ENCODE results near the gene PRR14.
"Not testable (repeated sequence)": the region's sequence is repeated elsewhere in the genome, so short reads cannot be mapped to it uniquely, and the experiment has no call there.

The PRR14 gene

DNA sequence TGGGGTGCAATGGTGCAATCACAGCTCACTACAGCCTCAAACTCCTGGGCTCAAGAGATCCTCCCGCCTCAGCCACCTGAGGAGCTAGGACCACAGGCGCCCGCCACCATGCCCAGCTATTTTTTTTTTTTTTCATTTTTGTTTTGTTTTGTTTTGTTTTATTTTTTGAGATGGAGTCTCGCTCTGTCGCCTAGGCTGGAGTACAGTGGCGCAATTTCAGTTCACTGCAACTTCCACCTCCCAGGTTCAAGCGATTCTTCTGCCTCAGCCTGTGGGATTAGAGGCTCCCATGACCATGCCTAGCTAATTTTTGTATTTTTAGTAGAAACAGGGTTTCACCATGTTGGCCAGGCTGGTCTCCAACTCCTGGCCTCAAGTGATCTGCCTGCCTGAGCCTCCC is 18.3 kb upstream of the PRR14 start:
- not testable (repeated sequence) for DNase-seq (ENCODE audit: low read depth)

DNA sequence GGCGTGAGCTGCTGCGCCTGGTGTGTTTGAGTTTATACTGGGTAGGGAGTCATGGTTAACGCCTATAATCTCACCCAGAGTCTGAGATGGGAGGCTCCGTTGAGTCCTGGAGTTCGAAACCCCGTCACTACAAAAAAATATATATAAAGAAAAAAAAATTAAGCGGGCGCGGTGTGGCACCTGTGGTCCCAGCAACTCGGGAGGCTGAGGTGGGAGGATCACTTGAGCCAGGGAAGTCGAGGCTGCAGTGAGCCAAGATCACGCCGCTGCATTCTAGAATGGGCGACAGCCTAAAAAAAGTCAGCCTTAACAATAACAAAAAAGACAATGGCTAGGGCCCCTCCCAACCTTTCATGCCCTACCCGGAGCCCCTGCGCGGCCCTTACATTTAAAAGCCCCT is 17.2 kb upstream of the PRR14 start:
- DNase-seq (ENCODE audit: low read depth) = no peak

DNA sequence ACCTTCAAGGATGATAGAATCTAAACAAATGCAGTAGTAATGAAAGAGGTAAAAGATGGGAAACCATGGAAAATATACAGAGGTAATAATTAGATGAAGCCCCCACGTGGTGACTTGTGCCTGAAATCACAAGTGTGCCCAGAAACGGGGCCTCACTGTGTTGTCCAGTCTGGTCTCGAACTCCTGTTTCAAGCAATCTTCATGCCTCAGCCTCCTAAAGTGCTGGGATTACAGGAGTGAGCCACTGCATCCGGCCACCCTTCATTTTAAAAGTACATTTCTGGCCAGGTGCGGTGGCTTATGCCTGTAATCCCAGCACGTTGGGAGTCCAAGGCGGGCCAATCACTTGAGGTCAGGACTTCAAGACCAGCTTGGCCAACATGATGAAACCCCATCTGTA is 14.2 kb upstream of the PRR14 start:
- DNase-seq (ENCODE audit: low read depth) = no peak

DNA sequence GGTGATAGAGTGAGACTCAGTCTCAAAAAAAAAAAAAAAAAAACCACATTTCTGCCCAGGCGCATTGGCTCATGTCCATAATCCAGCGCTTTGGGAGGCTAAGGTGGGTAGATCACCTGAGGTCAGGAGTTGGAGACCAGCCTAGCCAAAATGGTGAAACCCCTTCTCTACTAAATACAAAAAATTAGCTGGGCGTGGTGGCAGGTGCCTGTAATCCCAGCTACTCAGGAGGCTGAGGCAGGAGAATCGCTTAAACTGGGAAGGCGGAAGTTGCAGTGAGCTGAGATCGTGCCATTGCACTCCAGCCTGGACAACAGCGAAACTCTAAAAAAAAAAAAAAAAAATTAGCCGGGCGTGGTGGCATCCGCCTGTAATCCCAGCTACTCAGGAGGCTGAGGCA is 13.6 kb upstream of the PRR14 start:
- DNase-seq (ENCODE audit: low read depth) = not testable (repeated sequence)

DNA sequence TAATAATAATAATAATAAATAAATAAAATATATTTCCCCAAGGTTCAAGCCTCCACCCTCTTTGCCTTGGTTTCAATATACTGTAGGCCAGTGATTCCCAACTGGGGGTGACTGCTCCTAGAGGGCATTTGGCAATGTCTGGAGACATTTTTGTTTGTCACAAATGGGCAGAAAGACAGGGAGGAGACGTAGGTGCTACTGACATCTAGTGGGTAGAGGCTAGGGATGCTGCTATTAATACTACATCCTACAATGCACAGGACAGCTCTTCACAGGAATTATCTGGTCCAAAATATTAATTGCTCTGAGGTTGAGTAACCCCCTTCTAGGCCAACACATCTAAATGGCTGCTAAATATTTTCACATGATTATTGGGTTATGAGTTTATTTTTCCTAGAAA is 12.8 kb upstream of the PRR14 start:
- no peak for DNase-seq (ENCODE audit: low read depth)

DNA sequence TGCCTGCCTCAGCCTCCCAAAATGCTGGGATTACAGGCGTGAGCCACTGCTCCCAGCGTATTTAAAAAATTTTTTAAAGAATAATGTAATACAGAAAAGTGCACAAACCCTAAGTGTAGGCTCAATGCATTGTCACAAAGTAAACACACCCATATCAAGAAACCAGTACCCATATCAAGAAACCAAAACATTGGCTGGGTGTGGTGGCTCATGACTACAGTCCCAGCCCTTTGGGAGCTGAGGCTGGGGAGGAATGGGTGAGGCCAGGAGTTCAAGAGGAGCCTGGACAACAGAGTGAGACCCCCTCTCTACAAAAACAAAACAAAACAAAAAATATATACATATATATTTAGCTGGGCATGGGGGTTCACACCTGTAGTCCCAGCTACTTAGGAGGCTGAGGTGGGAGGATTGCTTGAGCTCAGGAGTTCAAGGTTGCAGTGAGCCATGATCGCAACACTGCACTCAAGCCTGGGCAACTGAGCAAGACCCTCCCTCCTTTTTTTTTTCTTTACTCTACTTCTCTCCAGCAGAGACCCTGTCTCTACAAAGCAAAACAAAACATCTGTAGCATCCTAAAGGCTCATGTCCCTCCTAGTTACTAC is 9.3 kb upstream of the PRR14 start:
- DNase-seq (ENCODE audit: low read depth) = no peak

DNA sequence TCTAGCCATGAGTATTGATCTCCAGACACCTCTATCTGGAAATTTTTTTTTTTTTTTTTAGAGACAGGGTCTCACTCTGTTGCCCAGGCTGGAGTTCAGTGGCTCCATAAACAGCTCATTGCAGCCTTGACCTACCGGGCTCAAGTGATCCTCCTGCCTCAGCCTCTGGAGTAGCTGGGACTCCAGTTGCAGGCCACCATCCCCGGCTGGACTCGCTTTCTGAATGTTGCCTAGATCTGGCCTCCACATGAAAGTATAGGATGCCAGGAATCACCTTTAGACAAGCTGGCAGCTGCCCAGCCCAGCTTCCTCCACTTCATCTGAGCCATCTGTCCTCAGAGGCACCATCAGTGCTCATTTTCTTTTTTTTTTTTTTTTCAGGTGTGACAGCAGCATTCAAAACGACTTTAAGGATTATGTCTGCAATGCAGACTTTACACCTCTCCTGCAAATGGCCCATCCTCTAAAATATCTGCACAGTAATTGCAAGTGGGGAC is 6.4 kb upstream of the PRR14 start:
- DNase-seq (ENCODE audit: low read depth) = no peak

DNA sequence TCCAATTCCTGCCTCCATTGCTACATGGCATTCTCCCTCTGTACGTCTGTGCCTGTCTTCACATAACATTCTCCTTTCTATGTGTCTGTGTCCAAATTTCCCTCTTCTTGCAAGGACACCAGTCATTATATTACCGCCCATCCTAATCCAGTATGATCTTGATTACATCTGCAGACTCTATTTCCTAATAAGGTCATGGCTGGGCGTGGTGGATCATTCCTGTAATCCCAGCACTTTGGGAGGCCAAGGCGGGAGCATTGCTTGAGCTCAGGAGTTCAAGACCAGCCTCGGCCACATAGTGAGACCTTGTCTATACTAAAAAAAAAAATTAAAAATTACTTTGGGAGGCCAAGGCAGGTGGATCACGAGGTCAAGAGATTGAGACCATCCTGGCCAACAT is 5.0 kb upstream of the PRR14 start:
- no peak for DNase-seq (ENCODE audit: low read depth)

DNA sequence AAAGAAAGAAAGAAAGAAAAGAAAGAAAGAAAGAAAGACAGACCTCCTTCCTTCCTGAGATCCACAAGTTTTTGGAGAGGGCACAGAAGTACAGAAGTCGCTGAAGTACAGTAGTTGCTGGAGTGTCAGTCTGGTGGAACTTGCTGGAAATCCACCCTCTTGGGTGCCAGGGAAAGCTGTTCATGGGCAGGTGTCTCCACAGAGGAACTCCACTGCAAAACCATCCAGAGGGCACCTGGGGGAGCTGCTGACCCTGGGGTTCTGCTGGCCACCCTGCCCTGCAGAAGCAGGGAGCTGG is 3.5 kb upstream of the PRR14 start:
- DNase-seq (ENCODE audit: low read depth) = no peak

DNA sequence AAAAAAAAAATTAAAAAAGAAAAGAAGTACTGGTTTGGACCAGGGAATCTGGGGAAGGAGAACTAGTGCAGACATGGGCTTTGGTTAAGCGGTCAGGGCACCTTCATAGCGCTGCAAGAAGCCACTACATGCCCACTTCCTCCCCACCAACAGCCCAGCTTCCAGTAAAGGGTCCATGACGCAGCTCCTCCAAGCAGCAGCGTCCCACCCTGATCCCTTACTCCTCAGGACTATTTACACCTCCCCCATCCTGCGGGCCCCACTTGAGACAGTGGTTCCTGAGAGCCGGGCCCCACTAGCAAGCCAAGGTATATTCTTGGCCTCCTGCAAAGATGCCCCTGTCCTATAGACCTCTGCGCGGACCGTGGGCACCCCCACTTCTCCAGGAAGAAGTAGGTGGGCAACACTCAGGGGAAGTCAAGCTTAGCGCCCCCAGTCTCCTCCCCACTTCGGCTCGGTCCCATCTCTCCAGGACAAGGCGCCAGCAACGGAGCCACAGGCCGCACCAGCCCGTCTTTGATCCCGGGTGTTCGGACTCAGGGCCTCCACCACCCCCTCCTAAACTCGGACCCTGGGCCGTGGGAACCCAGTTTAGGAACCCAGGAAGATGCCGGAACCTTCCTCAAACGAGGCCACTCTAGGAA is 913 bp upstream of the PRR14 start:
- DNase-seq (ENCODE audit: low read depth) = no peak

DNA sequence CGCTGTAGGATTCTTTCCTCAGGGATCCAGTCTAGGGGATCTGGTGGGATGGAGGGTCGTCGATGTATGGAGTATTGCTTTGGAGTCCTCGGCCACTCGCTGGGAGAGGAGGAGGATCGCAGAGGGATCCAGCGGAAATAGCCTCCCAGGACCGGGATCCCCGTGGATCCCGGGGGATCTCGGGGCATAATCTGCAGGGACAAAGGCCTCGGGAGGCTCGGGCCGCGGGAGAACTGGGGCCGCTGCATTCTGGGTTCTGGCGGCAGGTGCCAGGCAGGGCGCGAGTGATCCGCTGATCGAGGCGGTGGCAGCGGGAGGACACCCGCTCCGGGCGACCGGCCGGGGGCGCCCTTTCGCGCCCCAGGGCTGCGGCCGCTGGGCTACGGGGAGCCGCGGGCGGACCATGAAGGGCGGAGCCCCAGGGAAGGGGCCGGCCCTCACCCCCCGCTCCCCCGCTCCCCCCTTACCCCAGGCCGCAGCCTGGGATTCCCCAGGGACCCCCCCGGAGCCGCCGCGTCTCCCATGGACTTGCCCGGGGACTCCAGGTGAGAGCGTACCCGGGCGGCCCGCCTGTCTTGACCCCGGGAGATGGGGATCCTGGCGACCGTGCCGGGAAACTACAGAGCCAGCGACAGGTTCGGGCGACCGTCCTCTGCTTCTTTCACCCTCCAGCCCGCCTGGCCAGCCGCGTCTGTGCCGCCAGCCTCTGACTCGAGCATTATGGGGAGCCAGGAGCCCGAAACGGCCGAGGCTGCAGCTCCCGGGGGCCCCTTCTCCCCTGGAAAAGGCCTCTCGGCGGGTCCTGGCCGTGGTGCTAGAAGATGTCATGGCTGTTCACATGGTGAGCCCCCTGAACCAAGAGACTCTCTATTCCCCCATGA is 604 bp downstream of the PRR14 start:
- DNase-seq (ENCODE audit: low read depth) = peak; percentile 55

DNA sequence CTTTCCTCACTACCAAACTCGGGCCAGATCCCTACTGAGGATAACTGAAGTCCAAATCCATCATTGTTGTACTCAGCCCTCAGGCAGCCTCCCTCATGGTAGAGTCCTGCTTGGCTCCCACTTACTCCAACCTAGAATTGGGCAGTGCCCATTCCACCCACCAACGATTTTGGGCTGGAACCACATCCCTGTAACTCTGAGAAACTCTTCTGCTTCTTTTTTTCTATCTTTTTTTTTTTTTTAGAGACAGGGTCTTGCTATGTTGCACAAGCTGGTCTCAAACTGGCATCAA is 1.2 kb downstream of the PRR14 start:
- DNase-seq (ENCODE audit: low read depth) = no peak

DNA sequence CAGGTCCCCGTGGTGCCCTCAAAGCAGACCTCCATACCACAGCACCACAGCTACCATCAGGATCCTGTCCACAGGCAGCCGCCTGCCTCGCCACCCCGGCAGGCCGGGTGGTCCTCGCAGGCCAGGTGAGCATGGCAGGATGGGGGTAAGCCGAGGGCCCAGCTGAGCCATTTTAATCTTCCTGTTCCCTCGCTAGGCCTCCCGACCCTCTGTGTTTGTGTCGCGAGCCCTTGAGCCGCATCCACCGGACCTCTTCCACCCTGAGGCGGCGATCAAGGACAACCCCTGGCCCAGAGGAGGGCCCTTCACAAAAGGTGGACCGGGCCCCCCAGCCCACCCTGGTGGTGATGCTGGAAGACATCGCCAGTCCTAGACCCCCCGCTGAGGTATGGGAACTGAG is 2.0 kb downstream of the PRR14 start:
- DNase-seq (ENCODE audit: low read depth) = no peak

DNA sequence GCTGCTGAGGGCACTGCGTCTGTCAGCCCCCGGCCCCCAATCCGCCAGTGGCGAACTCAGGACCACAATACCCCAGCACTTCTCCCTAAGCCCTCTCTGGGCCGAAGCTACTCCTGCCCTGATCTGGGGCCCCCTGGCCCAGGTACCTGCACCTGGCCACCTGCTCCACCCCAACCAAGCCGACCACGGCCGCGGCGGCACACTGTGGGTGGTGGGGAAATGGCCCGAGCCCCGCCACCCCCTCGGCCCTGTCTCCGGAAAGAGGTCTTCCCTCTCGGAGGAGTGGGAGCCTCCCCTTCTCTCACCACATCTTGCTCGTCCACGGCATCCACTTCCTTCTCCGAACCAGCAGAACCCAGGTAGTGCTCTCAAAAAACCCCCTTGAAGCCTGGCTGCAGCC is 4.1 kb downstream of the PRR14 start:
- no peak for DNase-seq (ENCODE audit: low read depth)

DNA sequence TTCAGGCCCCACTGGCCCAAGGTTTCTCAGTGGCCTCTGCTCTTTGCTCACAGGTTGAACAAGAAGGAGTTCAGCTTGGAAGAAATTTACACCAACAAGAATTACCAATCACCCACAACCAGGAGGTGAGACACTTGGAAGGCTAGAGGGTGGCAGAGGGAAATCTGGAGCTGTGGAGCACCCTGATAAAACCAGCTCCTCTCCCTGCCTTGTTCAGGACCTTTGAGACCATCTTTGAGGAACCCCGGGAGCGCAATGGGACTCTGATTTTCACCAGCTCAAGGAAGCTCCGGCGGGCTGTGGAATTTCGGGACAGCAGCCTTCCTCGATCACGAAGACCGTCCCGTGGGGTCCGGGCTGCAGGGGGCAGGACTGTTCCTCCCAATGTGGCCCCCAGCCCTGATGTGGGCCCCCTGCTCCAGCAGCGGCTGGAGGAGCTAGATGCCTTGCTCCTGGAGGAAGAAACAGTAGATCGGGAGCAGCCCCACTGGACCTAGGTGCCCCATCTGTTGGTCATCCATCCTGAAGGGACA is 5.1 kb downstream of the PRR14 start:
- no peak for DNase-seq (ENCODE audit: low read depth)

DNA sequence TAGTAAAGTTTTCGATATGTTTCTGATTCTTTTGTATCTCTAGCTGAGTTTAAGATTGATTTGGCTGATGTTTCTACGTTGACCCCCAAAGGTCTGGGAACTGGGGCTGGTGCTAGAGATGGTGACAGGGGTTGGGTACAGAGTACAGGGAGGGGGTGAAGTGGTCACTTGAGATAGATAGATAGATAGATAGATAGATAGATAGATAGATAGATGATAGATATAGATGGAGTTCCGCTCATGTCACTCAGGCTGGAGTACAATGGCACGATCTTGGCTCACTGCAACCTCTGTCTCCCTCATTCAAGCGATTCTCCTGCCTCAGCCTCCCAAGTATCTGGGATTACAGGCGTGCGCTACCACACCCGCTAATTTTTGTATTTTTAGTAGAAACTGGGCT is 5.6 kb downstream of the PRR14 start:
- DNase-seq (ENCODE audit: low read depth) = no peak

DNA sequence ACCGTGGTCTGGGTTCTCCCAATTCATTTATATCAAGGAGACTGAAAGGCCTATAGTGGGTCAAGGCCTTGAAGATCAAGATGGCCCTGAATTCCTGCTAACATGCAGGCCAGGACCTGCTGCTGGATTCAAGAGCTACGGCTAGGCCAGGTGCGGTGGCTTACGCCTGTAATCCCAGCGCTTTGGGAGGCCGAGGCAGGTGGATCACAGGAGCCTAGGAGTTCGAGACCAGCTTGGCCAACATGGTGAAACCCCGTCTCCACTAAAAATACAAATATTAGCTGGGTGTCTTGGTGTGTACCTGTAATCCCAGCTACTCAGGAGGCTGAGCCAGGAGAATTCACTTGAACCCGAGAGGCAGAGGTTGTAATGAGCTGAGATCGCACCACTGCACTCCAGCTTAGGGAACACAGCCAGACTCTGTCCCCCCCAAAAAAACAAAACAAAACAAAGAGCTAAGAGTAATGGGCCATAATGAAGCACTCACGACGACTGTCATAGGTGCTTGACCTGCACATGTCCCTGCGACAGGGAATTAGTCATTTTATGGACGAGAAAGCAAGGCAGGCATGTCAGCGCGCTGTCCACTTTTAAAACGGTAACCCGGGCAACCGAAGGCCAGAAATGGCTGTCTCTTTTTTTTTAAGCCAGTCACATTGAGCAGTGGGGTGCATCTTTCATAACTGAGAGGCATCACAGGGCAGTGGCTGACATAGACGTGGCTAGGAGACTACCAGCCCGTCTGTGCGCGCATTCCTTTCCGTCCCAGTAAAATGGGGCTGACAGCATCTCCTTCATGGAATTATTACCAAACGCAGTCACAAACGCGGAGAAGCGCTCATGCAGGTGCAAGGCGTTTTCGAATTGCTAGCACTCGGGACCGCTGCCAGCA is 6.5 kb downstream of the PRR14 start:
- peak; percentile 41 for DNase-seq (ENCODE audit: low read depth)

DNA sequence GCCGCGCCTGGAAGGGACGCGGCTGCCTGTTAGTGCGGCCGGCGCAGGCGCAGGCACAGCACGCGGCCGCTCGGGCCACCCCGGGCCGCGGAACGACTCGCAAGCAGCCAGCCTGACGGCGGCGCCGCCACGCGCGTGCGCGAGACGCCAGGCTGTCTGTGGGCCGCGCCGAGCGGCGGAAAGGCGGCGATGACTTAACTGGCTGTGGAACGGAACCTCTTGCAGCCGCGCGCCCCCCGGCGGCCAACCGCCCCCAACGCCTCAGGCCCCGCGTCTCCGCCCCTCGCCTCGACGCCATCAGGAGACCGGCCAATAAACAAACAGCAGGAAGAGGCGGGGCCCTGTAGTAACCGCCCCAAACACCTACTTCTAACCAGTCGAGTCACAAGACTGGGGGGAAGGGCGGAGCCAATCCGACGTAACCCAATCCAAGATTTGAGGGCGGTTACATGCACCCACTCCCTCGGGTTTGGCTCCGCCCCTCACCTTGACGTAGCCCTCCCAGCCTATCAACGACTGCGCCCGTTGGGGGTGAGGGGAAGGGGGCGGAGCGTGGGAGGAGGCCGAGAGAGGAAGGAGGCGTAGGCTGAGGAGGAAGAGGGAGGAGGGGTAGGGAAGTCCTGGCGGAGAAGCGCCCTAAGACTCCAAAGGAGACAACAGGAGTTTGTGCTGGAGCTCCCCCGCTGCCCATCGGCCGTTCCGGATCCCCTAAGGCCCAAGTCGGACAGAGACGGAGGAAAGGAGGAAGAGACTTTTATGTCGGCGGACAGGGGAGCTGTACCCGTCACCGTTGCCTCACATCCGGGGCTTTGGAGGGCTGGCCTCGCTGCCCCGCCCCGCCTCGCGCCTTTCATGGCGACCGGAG is 7.3 kb downstream of the PRR14 start, which contains the start of gene FBRS:
Gene FBRS, plus strand, starts transcription at position 566 of the 865 bp plus-strand sequence. CDS start 1,088 bp downstream, outside the sequence.
- DNase-seq (ENCODE audit: low read depth) = peak; percentile 100

DNA sequence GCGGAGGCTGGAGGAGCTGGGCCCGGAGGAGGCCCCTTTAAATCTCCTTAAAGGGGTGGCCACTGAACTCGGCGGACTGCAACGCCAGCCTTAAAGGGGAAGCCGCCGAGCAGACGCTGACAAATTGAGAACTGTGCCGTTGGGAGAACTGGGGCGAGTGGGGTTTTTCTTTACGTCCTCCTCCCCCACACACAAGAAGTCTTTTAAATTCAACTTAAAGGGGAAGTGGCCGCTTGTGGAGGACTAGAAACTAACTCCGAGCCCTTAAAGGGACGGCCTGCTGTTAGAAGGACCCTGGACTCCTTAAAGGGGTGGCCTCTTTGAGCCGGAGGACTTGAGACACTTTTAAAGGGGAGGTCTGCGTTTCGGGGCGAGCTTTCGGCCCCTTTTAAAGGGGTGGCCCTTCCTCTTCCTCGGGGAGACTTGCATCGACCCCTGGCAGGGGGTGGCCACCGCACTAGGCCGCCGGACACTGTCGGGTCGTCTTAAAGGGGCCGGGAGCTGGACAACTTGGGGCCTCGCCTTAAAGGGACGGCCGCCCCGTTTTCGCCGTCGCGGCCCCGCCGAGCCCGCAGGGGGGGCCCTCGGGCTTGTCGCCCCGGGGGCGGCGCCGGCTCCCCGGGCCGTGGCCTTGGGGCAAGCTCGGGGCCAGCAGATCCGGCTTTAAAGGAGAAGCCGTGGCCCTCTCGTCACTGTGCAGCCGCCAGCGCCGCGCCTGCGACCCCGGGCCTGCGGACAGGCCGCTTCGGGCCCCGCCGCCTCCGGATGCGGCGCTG is 8.2 kb downstream of the PRR14 start:
- DNase-seq (ENCODE audit: low read depth) = peak; percentile 94

Data from stromal cell of bone marrow (primary cell).